NCI-H187 treated with DMSO at 0.1 percent for 48 hours (cell line): ENCODE data around the gene KRT27.

ENCODE experiments used
- DNase-seq: peaks from one replicate; lab custom pipeline; 2025; lab: John Stamatoyannopoulos, UW

KRT27 gene

DNA sequence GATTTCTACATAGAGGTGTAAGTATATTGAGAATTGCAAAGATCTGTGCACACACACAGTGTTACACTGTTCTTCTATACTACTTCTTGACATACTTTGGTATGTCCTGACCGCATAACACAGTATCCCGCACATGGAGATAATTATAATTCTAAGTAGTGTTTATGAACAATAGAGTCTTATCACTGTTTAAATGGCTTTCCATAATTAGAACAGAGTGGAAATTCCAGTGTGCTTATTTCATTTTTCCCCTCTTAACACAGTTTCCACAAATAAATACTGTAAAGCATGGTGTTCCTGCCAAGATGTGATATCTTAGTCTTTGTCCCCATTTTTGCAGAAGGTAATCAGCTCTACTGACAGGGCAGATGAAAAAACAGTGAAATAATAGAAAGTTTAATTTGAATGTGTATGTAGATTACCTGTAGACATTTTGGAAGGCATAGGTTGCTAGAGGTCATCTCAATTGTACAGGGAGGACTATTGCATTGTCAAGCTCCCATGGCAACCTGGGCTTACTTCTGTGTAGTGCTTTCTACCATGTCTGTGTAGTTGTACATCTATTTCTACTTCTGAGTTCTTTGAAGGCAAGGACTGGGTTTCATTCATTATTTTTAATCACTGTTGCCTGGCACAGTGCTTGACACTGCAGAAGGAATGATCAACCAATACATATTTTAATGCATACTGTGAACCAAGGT is 27.5 kb upstream of the KRT27 start:
- DNase-seq, result no peak

DNA sequence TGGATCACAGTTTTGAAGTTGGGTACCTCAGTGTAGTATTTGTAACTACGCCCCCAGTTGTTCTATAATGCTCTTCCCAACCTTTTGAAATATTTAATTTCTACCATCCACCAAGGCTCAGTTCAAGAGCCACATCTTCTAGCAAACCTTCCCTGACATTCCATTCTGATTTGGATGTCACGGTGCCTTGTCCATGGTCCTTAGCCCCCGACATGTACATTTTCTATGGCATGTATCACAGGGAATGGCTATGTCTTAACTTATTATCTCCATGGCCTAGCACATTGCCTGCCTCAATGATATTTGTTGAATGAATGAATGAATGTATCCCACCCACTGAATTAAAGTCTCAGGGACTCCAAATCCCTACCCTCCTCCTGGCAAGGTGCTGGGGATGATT is 23.8 kb upstream of the KRT27 start:
- no peak for DNase-seq

DNA sequence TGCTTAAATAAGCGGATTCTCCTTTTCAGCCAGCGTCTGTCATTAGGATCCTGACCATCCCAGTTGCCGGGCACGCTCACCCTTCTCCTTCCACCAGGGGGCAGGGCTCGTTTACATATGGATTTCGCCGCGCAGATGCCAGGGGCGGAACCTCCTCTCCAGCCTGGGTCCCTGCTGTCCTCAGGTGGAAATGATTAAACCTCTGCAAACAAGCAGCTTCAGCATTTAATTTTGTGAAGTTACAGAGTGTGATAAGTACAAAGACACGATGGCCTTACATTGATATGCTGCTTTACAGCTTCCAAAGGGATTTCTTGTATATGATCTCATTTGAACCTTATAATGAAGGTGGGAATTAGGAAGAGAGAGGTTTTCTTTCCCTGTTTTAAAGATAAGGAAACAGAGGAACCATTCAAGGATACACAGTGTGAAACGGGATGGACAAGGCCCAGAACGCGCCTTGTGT is 21.3 kb upstream of the KRT27 start:
- DNase-seq, result peak; percentile 49

DNA sequence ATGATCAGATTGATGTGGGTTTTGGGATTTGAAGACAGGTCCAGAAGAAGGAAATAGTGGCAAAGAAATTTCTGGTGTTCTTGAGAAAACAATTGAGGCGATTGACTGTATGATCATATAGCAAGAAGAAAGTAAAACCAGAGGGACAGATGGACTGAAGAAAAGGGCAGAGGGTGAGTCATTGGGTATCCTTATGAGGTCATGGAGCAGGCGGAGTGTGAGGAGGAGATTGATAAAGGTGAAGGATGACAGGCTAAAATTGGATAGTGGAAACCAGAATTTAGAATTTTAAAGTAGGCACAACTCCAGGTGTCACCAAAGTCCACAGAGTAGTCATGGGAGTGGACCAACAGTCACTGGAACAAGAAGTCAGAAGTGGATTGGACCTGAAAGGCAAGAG is 18.8 kb upstream of the KRT27 start:
- no peak for DNase-seq

DNA sequence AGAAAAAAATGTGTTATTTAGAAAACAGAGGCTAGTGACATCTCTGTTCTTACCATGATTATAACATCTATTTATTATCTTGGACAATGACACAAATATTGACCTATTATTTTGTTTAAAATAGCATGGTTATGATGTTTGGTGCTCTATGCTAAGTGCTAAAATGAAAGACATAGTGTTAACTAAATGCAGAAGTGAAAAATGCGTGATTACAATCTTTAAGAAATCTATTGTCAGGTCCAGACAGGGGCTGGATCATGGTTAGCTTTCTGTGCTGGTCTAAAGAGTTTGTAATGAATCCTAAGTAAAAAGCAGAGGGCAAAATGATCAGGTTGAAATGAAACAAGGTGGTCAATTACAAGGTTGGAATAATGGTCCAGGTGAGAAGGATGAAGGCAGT is 18.0 kb upstream of the KRT27 start:
- no peak for DNase-seq

DNA sequence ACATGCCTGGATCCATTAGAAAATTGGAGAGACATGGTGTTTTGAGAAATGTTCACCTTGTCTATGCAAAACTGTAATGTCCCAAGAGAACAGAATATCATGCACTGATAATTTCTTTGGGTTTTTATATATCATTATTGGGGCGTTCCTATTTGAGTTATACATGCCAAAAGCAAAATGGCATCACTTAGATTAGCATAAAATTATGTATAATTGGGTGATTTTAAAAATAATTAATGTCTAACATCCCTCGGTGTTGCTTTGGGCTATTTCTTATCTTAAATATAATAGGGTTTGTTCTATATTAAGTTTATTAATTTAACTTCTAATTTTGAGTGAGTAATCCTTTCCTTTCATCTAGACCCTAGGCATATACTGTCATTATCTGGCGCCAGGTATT is 17.5 kb upstream of the KRT27 start, which contains the start of gene KRT28:
TSS of gene KRT28 (minus strand) at position 101 of the 400 bp plus-strand sequence. CDS start at position 35, 66 bp downstream.
- DNase-seq, result no peak

DNA sequence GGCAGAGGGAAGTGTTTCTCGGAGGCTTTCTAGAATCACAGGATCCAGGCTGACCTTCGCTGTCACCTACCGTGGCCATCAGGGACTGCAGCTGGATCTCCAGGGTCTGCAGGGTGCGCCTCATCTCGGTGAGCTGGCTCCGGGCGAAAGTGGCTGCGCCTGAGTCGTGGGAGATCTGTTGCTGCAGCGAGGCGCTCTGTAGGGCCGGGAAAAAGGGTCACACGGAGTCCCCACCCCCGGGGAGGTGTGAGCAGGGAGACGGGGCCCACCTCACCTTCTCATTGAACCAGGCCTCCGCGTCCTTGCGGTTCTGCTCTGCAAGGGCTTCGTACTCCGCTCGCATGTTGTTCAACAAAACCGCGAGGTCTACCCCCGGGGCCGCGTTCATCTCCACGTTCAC is 14.5 kb upstream of the KRT27 start:
- DNase-seq, result no peak

DNA sequence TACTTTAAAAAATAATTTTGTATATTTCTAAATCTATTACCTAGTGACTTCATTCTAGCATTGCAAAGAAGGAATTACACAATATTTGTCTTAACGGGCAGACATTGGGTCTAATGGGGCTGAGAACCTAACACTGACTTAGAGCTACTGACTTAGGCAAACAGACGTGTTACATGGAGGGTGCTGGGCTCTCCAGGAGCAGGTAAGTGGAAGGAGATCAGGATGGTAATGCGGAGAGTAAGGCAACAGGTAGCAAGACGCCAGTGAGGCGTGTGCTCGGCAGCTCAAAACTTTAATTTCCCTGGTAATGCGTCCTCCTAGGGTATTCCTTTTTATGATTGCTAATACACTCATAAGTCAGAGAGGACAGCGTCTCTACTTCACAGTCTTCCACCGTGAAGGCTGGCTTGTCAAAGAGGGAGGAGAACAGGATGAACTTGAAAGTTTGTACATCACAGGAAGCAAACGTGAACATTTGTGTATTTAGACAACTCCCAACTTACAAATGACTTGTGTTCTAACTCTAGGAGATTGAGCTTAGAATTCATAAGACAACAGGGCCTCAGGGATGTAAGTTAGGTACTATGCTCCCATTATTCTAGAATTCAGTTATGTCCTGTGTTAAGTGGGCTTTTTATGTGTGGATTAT is 12.8 kb upstream of the KRT27 start:
- DNase-seq, result no peak

DNA sequence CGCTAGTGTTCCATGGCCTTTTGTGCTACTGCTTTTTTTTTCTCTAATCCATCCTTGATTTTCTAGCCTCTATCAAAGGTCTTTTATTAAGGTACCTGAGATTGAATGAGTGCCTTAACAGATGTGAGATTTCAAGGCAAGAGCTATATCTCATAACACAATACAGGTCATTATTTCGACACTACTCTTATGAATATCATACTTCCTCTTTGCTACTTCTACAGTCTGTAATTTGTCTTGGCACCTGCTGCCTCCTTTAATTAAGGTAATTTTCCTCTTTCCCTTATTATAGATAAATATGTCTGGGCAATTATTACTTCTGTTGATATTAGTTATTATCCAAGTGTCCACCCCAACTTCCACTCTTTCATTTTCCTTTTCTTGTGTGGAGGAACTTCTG is 12.1 kb upstream of the KRT27 start:
- no peak for DNase-seq

DNA sequence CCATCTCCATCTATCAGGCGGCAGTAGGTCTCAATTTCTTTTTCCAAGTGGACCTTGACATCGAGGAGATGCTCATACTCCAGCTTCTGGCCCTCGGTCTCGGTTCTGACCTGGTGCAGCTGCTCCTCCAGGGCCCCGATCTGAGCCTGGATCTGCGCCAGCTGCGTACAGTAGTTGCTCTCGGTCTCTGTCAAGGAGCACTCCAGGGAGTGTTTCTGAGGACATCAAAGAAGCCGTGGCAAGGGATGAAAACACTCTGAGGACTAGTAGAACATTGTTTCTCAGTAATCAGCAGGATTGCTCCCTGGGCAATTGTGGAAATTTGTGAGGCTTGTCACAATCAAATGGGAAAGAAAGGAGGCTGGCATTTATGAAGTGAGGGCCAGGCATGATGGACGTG is 11.5 kb upstream of the KRT27 start:
- DNase-seq, result peak; percentile 33

DNA sequence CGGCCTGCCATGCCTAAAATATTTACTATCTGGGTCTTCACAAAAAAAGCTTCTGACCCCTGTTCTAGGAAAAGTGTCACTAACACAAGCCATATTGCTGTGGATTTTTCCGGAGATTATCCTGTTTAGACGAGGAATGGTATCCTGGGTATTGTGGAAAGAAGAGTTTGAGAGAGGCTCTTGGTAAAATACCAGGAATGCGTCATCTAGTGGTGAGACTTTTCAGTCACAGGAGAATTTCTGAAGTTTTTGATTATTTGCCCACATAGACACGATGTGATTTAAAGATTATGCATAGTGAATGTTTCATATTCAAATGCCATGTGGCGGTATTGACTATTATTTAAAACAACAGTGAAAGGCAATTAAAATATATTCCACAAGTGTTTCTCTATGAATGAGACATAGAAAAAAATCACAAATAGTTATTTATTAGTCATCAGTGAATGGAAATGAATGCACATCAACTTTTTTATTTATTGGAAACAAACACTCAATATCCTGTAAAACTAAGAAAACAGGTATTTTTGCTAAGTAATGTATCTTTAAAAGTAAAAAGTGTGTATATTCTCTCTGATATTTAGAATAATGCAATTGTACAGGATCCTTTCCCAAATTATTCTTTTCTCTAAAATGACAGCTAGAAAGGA is 9.6 kb upstream of the KRT27 start:
- no peak for DNase-seq

DNA sequence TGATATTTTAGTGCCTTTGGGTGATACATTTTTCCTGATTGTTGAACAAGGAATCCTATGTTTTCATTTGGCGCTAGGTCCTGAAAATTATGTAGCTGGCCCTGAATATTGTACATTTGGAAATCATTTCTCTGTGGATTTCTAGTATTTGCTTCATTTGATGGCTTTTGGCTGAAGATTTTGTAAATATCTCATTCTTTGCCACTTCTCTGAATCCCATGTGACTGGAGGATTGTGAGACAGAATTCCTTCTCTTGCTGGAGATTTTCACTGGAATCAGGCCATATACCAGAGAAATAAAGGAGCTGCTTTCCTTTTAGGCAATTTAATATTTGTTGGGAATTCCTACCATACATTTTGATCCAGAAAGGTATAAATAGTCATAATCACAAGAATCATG is 8.8 kb upstream of the KRT27 start:
- DNase-seq, result no peak

DNA sequence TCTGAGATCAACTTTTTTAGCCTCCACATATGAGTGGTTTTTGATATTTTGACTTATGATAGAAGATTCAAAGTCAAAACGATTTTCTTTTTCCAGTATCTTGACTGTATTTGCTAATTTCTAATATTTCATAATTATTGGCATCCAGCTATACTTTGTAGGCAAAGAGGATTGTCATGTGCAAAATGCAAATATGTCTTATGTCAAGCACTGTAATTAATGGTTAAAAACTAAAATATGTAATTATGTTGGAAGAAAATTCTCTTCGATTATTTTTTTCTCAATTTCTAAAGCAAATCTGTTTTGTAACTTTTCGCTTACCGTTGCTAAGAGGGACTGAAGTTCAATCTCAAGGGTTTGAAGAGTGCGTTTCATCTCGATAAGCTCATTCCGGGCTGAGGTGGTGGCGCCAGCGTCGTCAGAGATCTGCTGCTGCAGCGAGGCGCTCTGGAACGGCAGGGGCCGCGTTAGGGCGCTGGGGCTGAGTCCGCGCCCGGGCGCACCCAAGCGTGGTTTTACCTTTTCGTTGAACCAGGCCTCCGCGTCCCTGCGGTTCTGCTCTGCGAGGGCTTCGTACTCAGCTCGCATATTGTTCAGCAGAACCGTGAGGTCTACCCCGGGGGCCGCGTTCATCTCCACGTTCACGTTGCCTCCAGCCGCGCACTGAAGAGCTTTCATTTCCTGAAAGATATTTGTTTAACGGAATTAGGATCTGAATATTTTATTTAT is 3.0 kb downstream of the KRT27 start:
- DNase-seq, result no peak

DNA sequence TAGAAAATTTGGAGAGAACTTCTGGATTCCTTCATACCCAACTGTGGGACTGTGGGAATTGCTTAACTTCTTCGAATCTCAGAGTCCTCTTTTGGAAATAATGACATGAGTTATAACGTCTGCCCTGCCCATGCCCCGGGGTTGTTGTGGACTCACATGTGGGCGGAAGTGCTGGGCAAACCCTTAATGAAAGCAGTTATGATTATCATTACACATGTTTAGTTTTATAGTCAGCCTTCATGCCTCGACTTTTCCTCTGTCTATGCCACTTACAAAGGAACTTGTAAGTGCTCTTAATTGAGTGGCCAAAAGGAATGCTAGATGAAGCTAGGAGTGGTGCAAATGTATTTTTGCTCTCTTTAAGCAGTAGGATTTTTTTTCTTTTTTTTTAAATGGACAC is 3.9 kb downstream of the KRT27 start:
- no peak for DNase-seq

DNA sequence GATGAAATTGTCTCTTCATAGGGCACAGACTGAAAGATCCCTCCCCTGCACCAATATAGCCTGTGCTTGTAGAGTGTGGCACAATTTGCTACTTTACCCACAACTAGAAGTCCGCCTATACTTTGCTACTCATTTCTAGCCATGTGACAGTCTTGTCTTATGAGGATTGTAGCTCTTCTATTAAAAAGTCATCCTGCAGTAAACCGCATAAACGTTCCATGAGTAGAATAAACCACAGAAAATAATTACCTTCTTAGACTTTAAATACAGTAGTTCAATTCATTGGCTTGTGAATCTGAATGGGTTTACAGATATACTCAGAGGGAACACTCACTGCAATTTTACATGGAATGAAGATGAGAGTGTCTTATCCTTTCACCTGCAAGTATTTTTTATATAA is 4.4 kb downstream of the KRT27 start:
- no peak for DNase-seq

DNA sequence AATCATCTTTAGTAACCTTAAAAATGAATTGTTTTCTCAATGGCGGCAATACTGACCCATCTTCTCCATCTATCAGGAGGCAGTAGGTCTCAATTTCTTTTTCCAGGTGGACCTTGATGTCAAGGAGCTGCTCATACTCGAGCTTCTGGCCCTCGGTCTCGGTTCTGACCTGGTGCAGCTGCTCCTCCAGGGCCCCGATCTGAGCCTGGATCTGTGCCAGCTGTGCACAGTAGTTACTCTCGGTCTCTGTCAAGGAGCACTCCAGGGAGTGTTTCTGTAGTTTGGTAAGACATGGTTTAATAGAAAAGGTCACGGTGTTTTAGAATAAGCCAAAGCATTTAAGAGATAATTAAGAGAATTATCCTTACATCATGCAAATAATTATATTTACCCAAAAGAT is 4.9 kb downstream of the KRT27 start:
- DNase-seq, result no peak

DNA sequence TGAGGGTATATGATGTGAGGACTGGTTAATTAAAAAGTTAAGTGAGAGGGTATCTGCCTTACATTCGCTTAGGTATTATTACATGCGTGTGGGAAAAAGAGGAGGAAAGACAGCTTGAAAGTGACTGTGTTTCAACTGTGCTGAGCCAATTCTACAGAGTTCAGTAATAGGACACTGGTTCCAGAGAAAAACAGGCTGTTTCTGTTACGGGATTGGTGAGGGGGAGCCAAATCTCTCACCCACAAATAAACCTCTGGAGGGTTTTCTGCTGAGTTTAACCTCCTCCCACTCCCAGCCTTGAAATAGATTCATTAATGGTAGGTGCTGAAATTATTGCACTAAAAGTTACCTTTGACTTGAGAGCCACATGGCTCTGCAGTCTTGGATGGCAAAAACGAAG is 6.4 kb downstream of the KRT27 start:
- no peak for DNase-seq

DNA sequence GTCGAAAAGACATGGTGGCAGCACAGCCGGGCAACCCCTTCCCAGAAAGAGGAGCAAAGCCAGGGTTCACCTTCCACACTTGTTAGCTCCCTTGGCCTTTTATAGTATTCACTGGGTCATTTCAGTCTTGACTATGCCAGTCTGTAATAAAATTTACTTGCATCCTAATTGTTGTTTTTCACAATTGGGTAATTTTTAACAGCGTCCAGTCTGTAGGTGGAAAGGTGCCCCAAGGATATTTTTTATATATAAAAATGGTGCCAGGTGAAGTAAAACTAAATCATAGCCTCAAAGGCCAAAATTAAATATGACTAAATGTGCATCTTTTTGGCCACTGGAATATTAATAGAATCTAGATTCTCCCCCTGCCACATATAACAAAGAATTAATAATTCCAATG is 10.2 kb downstream of the KRT27 start, which contains the start of gene KRT26:
TSS of gene KRT26 (minus strand) at position 101 of the 400 bp plus-strand sequence. CDS start at position 13, 88 bp downstream.
- no peak for DNase-seq

DNA sequence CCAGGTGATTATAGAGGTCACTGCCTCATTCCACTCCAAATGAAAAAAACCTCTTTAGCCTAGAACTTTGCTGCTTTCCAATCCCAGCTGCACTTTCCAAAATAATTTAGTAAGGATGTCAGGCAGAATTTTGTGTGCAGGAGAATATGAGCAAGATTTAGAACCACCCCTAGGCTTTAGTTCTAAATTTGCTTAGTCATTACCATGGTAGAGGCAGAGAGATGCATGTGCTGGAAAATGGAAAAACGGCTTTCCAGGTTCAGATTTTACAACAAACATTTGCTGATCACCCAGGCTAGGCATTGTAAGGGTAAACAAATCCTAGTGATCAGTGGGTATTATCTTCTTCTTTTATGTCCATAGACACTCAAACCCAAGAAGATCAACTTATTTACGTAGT is 16.7 kb downstream of the KRT27 start:
- no peak for DNase-seq

DNA sequence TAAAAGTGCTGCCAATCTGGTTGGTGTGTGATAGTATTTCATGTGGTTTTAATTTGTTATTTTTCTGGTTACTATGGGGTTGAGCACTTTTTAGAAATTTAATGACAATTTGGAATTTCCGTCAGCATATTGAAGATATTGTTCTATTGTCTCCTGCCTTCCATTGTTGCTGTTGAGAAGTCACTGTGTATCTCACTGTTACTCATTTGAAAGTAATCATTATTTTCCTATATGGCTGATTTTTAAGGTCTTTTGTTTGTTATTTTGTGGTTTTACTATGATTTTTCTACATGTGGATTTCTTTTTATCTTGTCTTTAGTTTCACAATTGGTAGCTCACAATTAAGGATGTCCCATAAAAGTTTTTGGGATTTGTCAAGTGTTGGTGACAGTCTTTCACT is 18.6 kb downstream of the KRT27 start:
- DNase-seq, result no peak

DNA sequence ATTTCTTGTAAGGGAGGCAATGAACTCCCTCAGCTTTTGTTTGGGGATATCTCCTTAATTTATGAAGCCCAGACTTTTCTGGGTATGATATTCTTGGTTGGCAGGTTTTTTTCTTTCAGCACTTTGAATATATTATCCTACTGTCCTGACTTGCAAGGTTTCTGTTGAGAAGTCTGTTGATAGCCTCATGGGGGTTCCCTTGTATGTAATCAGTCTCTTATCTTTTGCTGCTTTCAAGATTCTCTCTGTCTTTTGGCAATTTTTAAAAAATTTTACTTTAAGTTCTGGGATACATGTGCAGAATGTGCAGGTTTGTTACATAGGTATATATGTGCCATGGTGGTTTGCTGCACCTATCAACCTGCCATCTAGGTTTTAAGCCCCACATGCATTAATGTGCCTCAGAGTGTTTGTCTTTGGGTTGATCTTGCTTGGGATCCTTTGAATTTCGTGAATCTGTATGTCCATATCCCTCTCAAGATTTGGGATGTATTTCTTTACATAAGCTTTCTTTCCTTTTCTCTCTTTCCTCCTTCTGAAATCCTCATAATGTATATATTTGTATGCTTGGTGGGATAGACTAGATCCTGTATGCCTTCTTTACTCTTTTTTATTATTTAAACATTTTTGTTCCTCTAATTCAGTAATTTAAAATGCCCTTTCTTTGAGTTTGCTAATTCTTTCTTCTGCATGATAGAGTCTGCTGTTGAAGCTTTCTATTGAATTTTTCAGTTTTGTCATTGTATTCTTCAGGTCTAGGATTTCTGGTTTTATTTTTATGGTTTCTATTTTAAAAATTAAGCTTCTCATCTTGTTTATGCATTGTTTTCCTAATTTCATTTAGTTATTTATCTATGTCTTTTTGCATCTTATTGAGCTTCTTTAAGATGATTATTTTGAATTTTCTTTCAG is 22.0 kb downstream of the KRT27 start:
- no peak for DNase-seq
